Measurements from ENCODE around the gene ZNF773.

DNA sequence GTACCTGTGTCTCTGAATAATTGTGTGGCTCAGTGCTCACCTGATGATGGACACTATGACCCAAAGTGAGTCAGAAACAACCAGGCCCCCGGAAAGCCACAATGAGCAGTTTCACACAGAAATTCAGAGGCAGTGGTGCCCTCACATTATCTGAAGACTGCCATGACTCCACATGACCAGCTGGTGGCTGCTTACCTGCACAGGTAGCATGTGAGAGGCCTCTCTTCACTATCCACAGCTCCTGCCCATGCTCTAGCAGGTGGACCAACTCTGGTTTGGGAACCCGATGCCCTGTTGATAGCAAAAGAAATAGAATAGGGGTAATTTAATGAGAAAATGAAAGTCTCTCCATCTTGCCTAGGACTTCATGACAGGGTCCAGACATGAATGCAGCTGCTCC lies 52.7 kb downstream of the ZNF773 start:
- TF ChIP-seq EZH2phosphoT487 (IDR thresholded peaks at IDR 0.05; ENCODE audit: low read length) (no peak), EZH2 (optimal IDR thresholded peaks at IDR 0.05; ENCODE audit: low read depth, low read length) (no peak)
- TF ChIP-seq, protein P1, sequence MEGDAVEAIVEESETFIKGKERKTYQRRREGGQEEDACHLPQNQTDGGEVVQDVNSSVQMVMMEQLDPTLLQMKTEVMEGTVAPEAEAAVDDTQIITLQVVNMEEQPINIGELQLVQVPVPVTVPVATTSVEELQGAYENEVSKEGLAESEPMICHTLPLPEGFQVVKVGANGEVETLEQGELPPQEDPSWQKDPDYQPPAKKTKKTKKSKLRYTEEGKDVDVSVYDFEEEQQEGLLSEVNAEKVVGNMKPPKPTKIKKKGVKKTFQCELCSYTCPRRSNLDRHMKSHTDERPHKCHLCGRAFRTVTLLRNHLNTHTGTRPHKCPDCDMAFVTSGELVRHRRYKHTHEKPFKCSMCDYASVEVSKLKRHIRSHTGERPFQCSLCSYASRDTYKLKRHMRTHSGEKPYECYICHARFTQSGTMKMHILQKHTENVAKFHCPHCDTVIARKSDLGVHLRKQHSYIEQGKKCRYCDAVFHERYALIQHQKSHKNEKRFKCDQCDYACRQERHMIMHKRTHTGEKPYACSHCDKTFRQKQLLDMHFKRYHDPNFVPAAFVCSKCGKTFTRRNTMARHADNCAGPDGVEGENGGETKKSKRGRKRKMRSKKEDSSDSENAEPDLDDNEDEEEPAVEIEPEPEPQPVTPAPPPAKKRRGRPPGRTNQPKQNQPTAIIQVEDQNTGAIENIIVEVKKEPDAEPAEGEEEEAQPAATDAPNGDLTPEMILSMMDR (IDR thresholded peaks at IDR 0.05; ENCODE audit: low read length): no peak

All from MM.1S (cell line).